Neural progenitor cell (in vitro differentiated cells): ENCODE measurements around the gene MICAL2.

Experiments
- EZH2 ChIP-seq: fragments of 200-600 bp; sonication (generic); IDR thresholded peaks from 2 replicates; pipeline ENCODE4 v1.6.1; 2017; ENCODE audit warnings: antibody characterized with exemption, mild to moderate bottlenecking, moderate library complexity
- TF ChIP-seq, protein P1 (sequence below): fragments of 200-600 bp; sonication (generic); IDR thresholded peaks from 2 replicates; pipeline ENCODE4 v1.5.1; 2017; ENCODE audit warnings: antibody characterized with exemption, mild to moderate bottlenecking

DNA sequence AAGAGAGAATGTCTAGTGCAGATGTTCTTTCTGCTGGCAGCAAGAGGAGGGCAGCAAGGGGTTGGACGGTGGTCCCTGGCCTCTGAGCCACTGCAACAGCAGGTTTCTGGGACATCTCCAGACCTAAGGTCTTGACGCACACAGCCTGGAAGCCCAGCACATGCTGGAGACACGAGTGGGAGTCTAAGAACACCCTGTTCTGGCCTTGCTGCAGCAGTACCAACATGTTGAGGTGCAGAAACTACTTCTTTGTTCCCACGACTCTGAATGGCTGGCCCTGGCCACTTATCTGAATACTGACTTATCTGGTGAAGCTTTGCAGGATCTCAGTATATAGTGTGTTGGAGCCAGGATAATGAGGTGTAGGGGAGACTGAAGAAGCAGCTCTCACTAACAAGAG lies 6.8 kb downstream of the MICAL2 start:
- TF ChIP-seq, protein P1, sequence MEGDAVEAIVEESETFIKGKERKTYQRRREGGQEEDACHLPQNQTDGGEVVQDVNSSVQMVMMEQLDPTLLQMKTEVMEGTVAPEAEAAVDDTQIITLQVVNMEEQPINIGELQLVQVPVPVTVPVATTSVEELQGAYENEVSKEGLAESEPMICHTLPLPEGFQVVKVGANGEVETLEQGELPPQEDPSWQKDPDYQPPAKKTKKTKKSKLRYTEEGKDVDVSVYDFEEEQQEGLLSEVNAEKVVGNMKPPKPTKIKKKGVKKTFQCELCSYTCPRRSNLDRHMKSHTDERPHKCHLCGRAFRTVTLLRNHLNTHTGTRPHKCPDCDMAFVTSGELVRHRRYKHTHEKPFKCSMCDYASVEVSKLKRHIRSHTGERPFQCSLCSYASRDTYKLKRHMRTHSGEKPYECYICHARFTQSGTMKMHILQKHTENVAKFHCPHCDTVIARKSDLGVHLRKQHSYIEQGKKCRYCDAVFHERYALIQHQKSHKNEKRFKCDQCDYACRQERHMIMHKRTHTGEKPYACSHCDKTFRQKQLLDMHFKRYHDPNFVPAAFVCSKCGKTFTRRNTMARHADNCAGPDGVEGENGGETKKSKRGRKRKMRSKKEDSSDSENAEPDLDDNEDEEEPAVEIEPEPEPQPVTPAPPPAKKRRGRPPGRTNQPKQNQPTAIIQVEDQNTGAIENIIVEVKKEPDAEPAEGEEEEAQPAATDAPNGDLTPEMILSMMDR, result no peak
- no peak for TF ChIP-seq EZH2
